Neutrophil (primary cell): ENCODE measurements around the gene SLC26A6.

Experiments used
- H3K27ac ChIP-seq: fragments of 200-600 bp; sonication (generic); 2 replicates; pipeline ENCODE4 v1.5.1; 2016; ENCODE audit warnings: mild to moderate bottlenecking, moderate library complexity
- H3K27me3 ChIP-seq: fragments of 200-600 bp; sonication (generic); 2 replicates; pipeline ENCODE4 v1.6.0; 2016; ENCODE audit warnings: mild to moderate bottlenecking
- H3K36me3 ChIP-seq: fragments of 200-600 bp; sonication (generic); 2 replicates; pipeline ENCODE4 v1.5.1; 2017
- H3K4me1 ChIP-seq, 2 experiments: fragments of 200-600 bp in 1 of 2; sonication (generic) in 1 of 2; 1 replicate in 1 of 2; 2 replicates in 1 of 2; pipeline versions ENCODE4 v1.5.1 to v1.6.1; 2013 to 2016; ENCODE audit warnings: low read depth in 1 of 2, low read length in 1 of 2, mild to moderate bottlenecking in 1 of 2, moderate library complexity in 1 of 2; ENCODE audit not compliant: control insufficient read depth in 1 of 2, insufficient read depth in 1 of 2
- H3K4me3 ChIP-seq, 2 experiments: fragments of 200-600 bp in 1 of 2; sonication (generic) in 1 of 2; 1 replicate in 1 of 2; 2 replicates in 1 of 2; pipeline ENCODE4 v1.5.1; 2013 to 2016; ENCODE audit warnings: low read depth in 1 of 2, low read length in 1 of 2, mild to moderate bottlenecking in 1 of 2, moderate library complexity in 1 of 2
- H3K9me3 ChIP-seq: fragments of 200-600 bp; sonication (generic); 2 replicates; pipeline ENCODE4 v1.5.1; 2016
- TF ChIP-seq, protein P1 (sequence below): fragments of 200-600 bp; sonication (generic); IDR thresholded peaks from 2 replicates; pipeline ENCODE4 v1.5.1; 2016; ENCODE audit warnings: antibody characterized with exemption

The SLC26A6 gene

GRCh38 chr3:48650723-48651122 lies 15.5 kb upstream of the SLC26A6 start:
- no peak overlapping the region for H3K4me3 ChIP-seq
- TF ChIP-seq, protein P1, sequence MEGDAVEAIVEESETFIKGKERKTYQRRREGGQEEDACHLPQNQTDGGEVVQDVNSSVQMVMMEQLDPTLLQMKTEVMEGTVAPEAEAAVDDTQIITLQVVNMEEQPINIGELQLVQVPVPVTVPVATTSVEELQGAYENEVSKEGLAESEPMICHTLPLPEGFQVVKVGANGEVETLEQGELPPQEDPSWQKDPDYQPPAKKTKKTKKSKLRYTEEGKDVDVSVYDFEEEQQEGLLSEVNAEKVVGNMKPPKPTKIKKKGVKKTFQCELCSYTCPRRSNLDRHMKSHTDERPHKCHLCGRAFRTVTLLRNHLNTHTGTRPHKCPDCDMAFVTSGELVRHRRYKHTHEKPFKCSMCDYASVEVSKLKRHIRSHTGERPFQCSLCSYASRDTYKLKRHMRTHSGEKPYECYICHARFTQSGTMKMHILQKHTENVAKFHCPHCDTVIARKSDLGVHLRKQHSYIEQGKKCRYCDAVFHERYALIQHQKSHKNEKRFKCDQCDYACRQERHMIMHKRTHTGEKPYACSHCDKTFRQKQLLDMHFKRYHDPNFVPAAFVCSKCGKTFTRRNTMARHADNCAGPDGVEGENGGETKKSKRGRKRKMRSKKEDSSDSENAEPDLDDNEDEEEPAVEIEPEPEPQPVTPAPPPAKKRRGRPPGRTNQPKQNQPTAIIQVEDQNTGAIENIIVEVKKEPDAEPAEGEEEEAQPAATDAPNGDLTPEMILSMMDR: no peak
- no peaks in the 10 kb centered on the region for H3K9me3 ChIP-seq
- H3K36me3 ChIP-seq: no peaks in the 10 kb centered on the region
- no peak overlapping the region for H3K27ac ChIP-seq
- peaks cover 4 to 7% of the 10 kb centered on the region in 2 experiments for H3K4me1 ChIP-seq
- peaks cover 14% of the 10 kb centered on the region for H3K27me3 ChIP-seq

GRCh38 chr3:48648188-48648850 lies 13.1 kb upstream of the SLC26A6 start:
- no peaks in the 10 kb centered on the region for H3K27me3 ChIP-seq
- H3K9me3 ChIP-seq: no peaks in the 10 kb centered on the region
- H3K27ac ChIP-seq: no peak overlapping the region
- H3K4me1 ChIP-seq: no peaks in the 10 kb centered on the region
- H3K36me3 ChIP-seq: no peaks in the 10 kb centered on the region
- no peak overlapping the region for H3K4me3 ChIP-seq
- TF ChIP-seq, protein P1: no peak

DNA sequence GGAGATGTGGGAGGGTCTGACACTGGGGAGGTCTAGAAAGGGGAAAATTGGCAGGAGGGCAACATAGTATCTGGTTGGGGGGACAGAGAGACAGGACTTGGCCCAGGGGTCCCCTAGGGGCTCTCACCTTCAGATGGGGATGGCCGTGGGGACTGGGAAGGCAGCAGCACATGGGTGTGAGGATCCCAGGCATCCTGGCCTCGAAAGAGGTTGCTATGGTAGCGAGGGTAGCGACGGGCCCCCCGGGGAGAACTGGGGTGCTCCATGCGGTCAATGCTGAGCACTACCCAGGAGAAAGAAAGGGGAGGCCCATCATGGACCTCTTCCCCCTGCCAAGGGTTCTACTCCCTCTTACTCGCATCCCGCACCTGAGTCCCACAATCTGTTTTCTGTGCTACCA lies 12.5 kb upstream of the SLC26A6 start:
- Histone ChIP-seq H3K4me3 (no peak overlapping the region), H3K36me3 (no peaks in the 10 kb centered on the region), H3K4me1 (no peaks in the 10 kb centered on the region), H3K27ac (no peak overlapping the region), H3K27me3 (no peaks in the 10 kb centered on the region), H3K9me3 (no peaks in the 10 kb centered on the region)
- TF ChIP-seq, protein P1: no peak

GRCh38 chr3:48644898-48645760 lies 9.9 kb upstream of the SLC26A6 start:
- no peaks in the 10 kb centered on the region for H3K36me3 ChIP-seq
- no peak overlapping the region for H3K4me3 ChIP-seq
- H3K9me3 ChIP-seq: no peaks in the 10 kb centered on the region
- no peaks in the 10 kb centered on the region for H3K27me3 ChIP-seq
- no peaks in the 10 kb centered on the region for H3K4me1 ChIP-seq
- TF ChIP-seq, protein P1: no peak
- H3K27ac ChIP-seq: no peak overlapping the region

- Histone ChIP-seq H3K27me3 (no peaks in the 10 kb centered on the region), H3K9me3 (no peaks in the 10 kb centered on the region)
Measured at GRCh38 chr3:48642605-48643004, 7.3 kb upstream of the SLC26A6 start.

More at GRCh38 chr3:48642605-48643004, 7.3 kb upstream of the SLC26A6 start:
- Histone ChIP-seq H3K36me3 (no peaks in the 10 kb centered on the region), H3K4me3 (no peak overlapping the region), H3K4me1 (no peaks in the 10 kb centered on the region), H3K27ac (no peak overlapping the region)
- TF ChIP-seq, protein P1: no peak
